GM13976 (cell line): Measurements from ENCODE around the gene ATF6B.

Experiments
- DNase-seq: peaks from one replicate; pipeline ENCODE4 v3.0.0; 2012; ENCODE audit warnings: low spot score
- in situ Hi-C: fragments of 300-500 bp; cut with MboI; formaldehyde crosslinking; loops from one replicate; pipeline ENCODE4 v1.12.0; 2022; ENCODE audit warnings: low sequenced_read_pairs, mixed read lengths, inconsistent platforms; ENCODE audit not compliant: unreplicated experiment
- TF ChIP-seq, protein P1 (sequence below): IDR thresholded peaks from 2 replicates; pipeline ENCODE4 v1.5.1; 2012; ENCODE audit warnings: borderline replicate concordance, mild to moderate bottlenecking; ENCODE audit not compliant: insufficient read depth; ENCODE audit errors: extremely low read depth, missing control alignments, control extremely low read depth

ATF6B gene

DNA sequence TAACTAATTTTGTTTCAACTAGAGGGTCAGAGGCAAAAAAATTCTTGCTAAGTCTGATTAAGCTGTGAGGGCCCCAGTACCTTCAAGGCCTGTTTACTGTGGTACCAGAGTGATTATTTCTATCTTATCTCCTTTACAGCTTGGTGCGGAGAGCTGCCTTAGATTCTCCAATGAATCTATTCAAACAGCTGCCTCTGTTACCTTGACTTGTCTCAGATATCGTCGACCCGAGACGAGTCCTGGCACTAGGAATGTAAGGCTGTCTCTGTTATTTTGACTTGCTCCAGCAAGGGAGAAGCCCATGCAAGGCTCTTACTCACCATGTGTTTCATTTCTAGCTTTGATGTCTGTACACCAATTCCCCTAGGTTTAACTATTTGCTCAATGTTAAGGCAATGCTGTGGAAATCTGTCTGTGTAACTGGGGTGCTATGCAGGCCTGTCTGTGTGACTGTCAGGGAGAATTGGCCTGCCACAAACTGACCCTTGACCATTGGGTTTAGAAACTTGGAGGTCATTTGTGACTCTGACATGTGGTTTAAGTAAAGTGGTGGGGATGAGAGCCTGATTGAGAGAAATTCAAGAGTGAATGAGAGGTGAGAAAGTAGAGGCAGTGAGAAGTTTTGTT lies 12.5 kb upstream of the ATF6B start:
- in situ Hi-C loops = no loop called here
- TF ChIP-seq, protein P1, sequence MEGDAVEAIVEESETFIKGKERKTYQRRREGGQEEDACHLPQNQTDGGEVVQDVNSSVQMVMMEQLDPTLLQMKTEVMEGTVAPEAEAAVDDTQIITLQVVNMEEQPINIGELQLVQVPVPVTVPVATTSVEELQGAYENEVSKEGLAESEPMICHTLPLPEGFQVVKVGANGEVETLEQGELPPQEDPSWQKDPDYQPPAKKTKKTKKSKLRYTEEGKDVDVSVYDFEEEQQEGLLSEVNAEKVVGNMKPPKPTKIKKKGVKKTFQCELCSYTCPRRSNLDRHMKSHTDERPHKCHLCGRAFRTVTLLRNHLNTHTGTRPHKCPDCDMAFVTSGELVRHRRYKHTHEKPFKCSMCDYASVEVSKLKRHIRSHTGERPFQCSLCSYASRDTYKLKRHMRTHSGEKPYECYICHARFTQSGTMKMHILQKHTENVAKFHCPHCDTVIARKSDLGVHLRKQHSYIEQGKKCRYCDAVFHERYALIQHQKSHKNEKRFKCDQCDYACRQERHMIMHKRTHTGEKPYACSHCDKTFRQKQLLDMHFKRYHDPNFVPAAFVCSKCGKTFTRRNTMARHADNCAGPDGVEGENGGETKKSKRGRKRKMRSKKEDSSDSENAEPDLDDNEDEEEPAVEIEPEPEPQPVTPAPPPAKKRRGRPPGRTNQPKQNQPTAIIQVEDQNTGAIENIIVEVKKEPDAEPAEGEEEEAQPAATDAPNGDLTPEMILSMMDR = no peak
- DNase-seq = no peak

DNA sequence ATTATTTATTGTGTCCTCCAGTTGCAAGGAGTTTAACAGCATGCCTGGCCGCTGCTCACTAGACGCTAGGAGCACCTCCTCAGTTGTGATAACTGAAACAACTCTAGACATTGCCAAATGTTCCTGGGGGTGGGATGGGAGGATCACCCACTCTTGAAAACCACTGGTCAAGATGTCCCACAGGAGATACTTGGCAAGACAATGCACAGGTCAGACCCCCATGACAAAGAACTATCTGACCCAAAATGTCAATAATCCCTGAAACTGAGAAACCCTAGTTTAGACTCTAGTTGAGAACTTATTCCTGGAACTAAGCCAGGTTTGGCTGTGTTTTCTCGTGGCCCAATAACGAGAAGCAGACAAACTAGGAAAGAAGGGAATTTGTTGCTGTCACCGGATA lies 11.5 kb upstream of the ATF6B start:
- no peak for DNase-seq
- in situ Hi-C loops = no loop called here
- TF ChIP-seq, protein P1 = no peak

DNA sequence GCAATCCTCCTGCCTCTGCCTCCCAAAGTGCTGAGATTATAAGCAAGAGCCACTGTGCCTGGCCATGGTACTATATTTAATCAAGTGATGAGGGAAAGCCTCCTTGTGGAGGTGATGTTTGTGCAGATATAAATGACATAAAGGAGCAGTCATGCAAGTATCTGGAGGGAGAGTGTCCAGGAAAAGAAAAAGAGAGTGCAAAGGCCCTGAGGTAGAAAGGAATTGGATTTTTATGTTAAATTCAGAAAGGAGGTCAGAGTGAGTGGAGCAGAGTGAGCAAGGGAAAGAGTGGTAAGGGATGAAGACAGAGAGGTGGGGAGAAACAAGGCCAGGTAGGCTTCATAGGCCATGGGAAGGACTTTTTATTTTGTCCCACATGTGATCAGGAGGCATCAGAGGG lies 9.4 kb upstream of the ATF6B start:
- in situ Hi-C loops = no loop called here
- TF ChIP-seq, protein P1 = no peak
- no peak for DNase-seq

DNA sequence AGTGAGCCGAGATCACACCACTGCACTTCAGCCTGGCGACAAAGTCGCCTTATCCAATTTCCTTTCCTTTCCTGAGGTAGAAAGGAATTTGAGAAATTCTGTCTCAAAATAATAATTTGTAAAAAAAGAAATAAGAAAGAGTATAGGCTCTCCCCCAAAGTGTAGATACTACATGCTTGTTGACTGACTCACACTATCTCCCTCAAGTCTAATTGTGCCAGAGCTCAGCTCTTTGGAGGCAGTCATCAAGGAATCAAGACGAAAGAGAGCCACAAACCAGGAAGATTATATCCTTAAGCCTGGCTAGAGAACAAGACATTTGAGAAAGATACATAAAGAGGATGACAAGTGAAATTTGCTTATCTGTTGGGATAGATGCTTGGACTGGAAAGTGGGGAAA lies 5.7 kb upstream of the ATF6B start:
- in situ Hi-C loops = no loop called here
- no peak for DNase-seq
- TF ChIP-seq, protein P1 = no peak

DNA sequence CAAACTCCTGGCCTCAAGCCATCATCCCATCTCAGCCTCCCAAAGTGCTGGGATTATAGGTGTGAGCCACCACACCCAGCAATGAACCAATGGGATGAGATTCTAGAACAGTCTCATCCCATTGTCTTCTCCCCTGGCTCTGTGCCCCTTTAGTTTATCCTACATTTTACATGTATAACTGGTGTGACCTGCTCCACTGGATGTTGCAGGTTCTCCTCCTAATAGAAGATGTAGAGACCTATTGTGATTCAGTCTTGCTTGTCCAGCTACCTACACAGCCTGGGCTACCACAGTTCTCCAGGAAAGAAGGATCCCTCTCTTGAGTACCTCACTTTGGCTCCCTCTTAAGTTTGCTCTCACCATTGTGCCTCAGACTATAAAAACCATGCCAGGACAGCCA lies 4.1 kb upstream of the ATF6B start:
- TF ChIP-seq, protein P1 = no peak
- DNase-seq = no peak
- in situ Hi-C loops = no loop called here

DNA sequence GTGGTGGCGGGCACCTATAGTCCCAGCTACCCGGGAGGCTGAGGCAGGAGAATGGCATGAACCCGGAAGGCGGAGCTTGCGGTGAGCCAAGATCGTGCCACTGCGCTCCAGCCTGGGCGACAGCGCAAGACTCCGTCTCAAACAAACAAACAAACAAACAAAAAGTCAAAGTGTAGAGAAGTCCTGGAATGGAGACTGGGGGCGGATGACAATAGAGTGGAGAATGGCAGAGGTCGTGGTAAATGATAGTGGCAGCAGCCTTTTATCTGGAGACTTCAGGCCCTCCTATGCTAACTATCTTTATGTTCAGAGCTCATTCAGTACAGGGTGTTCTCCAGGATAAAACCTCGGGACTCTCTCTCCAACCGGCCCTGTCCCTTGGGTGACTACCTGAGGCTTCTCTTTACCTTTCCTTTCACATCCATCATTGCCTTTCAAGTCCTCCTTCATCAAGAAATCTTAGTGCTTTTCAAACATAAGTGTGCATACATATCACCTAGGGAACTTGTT lies 3.4 kb upstream of the ATF6B start:
- in situ Hi-C loops = no loop called here
- no peak for DNase-seq
- TF ChIP-seq, protein P1 = no peak

DNA sequence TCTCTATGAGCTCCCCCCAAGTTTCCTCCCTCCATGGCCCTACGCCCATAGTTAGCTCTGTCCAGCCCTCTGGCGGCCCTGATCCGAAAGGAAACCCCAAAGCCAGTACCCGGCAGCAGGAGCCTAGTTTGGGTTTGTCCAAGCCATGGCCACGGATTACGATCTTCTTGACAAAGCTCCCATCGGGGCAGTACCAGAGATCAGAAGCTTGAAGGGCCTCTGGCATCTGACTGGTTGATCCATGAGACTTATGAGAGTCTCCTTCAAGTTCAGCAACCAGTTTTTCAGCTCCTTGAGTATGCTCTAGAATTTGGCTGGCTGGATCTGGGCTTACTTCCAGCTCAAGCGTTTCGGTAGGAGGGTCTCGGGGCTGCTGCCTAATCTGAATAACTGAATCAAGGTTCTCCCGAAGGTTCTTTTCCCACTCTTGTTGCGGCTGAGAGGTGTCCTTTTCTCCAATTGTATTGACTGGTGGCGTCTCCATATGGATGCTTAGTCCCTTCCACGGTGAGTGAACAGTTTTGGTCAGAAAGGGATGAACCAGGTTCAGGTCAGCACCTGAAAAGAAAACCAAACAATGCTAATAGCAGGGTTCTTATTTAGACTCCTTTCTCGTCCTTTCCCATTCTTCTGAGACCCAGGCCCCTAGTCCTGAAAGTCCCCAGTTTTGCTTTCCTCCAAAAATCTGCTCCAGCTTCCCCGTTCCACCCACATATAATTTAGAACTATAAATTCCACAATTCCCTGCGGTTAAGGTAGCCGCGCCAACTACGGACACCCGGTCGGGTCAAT lies 1.4 kb upstream of the ATF6B start:
- no peak for DNase-seq
- in situ Hi-C loops = no loop called here
- TF ChIP-seq, protein P1 = no peak
